NCI-H82 (cell line): ENCODE results near the gene CDH5.
A peak's percentile ranks its signal among the peaks of the same experiment; 100 is the strongest.
"Not testable (repeated sequence)": the region's sequence is repeated elsewhere in the genome, so short reads cannot be mapped to it uniquely, and the experiment has no call there.

Experiments used
- DNase-seq: peaks from one replicate; lab custom pipeline; 2025; lab: John Stamatoyannopoulos, UW

CDH5 gene, protein sequence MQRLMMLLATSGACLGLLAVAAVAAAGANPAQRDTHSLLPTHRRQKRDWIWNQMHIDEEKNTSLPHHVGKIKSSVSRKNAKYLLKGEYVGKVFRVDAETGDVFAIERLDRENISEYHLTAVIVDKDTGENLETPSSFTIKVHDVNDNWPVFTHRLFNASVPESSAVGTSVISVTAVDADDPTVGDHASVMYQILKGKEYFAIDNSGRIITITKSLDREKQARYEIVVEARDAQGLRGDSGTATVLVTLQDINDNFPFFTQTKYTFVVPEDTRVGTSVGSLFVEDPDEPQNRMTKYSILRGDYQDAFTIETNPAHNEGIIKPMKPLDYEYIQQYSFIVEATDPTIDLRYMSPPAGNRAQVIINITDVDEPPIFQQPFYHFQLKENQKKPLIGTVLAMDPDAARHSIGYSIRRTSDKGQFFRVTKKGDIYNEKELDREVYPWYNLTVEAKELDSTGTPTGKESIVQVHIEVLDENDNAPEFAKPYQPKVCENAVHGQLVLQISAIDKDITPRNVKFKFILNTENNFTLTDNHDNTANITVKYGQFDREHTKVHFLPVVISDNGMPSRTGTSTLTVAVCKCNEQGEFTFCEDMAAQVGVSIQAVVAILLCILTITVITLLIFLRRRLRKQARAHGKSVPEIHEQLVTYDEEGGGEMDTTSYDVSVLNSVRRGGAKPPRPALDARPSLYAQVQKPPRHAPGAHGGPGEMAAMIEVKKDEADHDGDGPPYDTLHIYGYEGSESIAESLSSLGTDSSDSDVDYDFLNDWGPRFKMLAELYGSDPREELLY

DNA sequence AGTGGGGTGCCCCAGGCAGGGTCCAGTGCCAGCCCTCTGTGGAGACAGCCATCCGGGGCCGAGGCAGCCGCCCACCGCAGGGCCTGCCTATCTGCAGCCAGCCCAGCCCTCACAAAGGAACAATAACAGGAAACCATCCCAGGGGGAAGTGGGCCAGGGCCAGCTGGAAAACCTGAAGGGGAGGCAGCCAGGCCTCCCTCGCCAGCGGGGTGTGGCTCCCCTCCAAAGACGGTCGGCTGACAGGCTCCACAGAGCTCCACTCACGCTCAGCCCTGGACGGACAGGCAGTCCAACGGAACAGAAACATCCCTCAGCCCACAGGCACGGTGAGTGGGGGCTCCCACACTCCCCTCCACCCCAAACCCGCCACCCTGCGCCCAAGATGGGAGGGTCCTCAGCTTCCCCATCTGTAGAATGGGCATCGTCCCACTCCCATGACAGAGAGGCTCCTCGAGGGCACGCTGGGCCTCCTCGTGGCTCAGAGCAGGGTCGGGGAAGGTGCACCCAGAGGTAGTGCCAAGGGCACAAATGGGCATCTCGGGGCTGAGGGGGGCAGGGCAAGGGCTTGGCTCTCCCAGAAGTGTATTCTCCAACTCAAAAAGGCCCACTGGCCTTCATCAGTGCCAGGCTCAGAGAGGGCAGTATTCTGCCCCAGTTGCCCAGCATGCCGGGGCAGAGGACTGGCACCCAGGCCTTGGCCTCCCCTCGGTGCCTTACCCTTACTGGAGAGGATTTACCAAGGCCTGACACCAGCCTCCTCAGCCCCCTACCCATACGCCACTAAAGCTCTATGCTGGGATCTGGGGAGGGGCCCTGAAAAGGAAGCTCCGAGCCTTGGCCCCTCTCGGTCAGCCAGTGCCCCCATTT lies at the start of gene CDH5:
TSS of gene CDH5 (plus strand) at position 259 of the 867 bp plus-strand sequence. CDS start 12,647 bp downstream, outside the sequence.
- no peak for DNase-seq

DNA sequence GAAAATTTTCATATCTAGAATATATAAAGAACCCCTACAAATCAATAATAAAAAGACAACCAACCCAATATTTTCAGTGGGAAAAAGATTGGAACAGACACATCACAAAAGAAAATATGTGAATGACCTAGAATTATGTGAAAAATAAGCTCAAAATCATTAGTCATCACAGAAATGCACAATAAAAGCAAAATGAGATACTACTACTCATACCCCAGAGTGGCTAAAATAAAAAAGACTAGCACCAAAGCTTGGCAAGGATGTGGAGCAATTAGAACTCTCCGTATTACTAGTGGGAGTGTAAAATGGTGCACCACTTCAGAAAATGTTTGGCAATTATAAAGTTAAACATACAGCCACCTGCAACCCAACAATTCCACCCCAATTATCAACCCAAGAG lies 48.0 kb upstream of the CDH5 start:
- no peak for DNase-seq

DNA sequence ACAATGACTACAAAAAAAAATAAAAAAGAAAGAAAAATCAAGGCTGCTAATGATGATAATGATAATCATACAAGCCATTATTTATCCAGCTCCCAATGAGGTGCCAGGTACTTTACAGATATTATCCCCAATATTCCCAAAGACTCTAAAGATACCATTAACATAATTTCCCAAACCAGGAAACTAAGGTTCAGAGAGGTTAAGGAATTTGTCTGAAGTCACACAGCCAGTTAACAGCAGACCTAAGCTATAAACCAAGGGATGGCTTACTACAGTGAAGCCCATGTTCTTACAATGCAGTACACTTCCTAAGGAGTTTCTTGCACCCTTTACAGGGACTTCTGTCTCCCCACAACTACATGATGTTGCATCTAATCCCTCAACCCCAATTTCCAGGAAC lies 45.7 kb upstream of the CDH5 start:
- DNase-seq = no peak

DNA sequence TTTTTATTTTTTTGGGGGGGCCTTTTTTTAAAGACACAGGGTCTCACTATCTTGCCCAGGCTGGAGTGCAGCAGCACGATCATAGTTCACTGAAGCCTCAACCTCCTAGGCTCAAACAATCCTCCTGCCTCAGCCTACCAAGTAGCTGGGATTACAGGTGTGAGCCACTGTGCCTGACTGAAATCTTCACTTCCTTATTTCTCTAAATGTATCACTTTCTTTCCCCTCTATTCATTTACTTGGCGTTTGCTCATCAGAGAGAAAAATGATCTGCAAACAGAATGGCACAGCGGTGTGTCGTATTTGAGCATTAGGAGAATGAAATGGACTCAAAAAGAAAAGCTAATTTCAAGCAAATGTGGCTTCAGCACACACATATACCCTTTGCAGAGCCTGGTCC lies 44.3 kb upstream of the CDH5 start:
- DNase-seq = no peak

DNA sequence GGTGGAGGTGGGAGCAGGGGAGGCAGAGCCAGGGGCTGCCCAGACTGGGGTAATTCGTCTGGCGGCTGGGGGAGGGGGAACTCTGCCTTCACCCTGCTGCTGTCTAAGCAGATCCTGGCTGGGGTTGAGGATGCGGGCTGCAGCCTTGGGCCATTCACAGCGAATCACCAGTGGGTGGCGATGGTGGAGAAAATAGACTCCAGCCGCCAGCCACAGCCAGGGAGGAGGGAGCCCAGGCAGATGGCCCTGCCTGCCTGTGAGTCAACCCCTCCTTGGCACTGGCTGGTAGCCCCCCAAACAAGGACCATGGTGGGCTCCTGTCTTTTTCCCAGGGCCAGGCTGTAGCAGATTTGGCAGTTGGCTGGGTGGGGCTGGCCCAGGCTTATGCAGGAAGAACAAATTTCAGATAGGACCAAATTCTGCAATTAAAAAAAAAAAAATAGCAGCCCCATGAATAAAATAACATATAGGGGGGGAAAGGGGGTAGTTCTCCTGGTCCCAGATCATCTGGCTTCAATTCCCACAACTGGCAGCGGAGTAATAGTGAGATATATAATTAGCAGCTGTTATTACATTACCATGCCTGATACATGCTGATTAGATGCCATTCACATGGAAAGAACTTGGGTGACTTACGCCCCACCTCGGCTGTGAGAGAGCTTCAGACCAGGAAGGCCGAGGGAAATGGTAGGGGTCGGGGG lies 41.5 kb upstream of the CDH5 start:
- DNase-seq = peak; percentile 67

DNA sequence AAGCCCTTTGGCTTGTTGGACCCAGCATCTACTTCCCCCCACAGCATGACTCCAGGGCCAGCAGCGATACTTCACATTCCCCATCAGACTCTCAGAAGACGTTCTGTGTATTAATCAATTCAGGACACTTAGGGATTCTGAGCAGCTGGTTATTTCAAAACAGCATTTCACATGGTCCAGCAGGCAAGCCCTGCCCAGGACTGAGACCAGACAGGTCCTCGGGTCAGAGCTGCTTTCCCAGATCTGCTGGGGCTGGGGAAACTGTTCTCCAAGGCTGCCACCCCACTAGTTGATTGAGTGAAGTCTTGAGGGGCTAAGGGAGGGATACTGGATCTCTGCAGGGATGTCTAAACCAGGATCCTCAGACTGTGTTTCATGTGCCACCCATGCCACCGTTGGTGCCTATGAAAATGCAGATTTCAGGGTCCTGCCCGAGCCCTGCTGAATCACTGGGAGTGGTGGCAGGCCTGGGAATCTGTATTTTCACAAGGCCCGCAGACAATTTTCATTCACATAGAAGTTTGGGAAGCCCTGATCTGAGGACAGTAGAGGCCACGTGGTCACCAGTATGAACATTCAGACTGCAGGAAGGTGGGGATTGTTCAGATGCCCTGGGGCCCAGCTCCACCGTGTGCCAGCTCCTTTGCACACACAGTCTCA lies 40.6 kb upstream of the CDH5 start:
- no peak for DNase-seq

DNA sequence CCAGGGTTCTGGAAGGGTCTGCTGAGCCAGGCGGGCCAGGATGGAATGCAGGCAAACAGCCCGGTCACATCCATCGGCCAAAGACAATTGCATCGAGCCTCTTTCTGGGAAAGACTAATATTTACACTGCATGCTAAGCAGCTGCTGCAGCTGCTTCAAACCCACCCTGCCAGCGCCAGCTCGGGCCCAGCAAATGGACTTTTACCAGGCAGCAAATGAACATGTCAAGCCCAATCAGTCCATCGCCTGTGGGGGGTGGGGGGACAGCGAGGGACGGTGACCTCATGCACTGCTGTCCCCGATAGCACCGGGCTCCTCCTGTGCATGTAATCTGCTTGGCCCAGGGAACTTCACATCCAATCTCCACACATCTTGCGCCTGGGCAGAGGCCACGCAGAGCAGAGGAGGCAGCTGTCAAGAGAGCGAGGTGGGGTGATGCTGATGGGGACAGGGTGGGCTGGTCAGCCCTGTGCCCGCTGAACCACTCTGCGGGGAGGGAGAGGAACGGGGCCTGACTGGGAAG lies 39.4 kb upstream of the CDH5 start:
- no peak for DNase-seq

DNA sequence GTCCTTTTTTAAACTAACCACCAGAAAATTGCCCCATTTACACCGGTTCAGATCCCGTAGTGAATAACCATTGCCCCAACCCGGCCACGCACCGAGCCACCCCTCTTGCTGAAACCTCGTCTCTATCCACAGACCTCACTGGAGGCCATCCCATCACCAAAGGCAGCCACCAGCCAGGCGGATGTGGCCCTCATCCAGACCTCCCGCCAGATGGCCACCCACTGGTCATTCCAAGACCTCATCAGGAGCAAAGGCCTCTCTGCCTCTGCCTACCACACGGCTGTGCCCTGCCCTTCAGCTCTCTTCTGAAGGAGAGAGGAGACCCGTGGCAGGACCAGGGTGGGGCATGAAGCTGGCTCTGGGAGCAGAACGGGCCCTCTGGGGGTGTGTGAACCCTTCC lies 38.2 kb upstream of the CDH5 start:
- DNase-seq = no peak

DNA sequence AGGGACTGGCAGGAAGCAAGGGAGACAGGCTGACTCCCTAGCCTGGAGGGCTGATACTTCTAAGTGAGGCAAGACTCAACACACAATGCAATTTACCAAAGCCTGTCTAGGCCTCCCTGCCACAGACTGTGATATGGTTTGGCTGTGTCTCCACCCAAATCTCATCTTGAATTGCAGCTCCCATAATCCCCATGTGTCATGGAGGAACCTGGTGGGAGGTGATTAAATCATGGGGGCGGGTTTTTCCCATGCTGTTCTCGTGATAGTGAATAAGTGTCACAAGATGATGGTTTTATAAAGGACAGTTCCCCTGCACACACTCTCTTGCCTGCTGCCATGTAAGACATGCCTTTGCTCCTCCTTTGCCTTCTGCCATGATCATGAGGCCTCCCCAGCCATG lies 35.0 kb upstream of the CDH5 start:
- DNase-seq = not testable (repeated sequence)

DNA sequence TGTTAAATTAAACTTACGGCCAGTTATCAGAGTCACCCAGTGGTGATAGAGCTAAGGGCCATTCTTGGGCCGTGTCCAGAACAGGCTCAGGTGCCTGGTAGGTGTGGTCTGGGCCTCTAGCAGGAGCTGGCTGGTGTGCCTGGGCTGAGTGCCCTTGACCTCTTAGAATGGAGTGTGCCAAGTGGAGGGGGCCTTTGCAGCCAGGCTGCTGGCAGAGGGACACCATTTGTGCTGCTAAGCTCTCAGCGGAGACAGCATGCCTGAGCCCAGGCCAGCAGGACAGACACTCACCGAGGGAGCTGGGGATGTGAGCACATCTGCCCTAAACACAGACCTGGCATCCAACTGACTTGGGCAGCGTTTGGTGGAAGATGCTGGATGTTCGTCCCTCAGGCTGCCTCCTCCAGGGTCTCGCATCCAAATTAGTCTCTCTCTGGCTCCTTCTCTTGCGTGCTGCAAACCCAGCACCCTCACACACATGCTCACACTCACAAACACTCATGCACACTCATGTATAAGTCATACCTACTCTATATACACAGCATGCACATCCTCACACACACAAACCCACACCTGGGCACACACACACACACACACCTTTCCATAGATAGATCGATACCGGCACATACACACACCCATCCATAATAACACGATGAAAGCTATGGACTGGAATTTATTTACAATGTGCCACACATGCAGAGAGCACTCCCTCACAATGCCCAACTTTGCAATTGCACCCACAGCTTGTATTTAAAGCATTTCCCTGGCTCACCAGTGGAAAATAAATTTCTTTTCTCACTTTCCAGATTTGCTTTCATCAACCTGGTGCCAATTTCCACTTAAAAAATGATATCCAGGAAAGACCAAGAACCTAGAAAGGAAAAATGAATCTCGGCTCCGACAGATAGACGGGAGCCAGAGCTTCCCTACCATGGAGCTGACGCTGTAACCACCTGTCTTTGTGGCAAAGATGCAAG lies 33.6 kb upstream of the CDH5 start:
- no peak for DNase-seq

DNA sequence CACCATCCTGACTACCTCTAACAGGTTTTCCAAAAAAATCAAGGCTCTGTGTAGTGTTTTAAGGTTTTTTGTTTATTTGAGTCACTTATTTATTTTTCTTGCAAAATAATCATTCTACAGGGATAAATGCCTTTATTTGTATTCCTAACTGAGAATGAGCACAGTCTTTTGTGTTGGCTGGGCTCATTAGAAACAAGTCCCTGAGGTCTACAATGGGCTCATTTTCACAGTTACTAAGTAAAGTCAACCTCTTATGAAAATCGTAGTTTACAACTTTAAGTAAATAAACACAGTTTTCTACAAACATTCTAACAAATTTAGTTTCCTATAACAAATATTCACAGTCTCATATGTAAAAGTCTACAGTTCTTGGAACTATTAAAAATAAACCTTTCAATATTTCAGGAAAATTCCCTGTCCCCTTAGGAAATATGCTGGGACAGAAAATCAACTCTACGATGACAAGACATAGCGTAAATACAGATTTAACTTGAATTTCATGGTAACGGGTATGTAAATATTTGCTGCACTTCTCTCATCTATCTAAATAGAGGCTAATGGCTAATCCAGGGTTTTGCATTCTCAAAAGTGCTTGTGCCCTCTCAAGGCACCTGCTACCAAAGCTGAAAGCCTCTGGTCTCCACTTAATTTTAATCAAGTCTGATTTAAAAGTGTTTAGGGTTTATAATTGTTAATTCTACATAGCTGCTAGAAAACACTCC lies 31.5 kb upstream of the CDH5 start:
- DNase-seq = no peak

DNA sequence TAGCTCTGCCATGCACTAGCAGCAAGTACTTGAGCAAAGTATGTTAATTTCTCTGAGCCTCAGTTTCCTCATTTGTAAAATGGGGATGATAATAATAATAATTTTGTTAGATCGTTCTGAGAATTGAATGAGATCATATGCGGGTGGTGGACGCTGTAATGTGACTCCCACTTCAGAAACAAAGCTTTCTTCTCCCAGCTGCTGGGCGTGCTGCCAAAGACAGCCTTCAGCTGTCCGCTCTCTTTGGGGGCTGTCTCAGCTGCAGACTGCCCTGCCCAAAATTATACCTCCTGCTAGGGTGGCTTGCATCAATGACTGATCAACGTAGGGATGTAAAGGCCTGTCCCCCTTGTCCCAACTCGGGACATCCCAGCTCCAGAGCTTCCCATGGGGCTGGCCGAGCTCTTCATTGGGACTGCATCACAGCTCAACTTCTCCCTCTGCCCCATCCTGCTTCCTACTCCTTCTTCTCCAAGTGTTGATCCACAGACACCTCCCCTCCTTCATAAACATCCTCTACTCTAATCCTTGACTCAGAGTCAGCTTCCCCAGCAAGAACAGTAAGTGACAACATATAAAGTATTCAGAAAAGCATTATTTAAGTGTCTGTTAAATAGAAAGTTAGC lies 30.7 kb upstream of the CDH5 start:
- peak; percentile 32 for DNase-seq

DNA sequence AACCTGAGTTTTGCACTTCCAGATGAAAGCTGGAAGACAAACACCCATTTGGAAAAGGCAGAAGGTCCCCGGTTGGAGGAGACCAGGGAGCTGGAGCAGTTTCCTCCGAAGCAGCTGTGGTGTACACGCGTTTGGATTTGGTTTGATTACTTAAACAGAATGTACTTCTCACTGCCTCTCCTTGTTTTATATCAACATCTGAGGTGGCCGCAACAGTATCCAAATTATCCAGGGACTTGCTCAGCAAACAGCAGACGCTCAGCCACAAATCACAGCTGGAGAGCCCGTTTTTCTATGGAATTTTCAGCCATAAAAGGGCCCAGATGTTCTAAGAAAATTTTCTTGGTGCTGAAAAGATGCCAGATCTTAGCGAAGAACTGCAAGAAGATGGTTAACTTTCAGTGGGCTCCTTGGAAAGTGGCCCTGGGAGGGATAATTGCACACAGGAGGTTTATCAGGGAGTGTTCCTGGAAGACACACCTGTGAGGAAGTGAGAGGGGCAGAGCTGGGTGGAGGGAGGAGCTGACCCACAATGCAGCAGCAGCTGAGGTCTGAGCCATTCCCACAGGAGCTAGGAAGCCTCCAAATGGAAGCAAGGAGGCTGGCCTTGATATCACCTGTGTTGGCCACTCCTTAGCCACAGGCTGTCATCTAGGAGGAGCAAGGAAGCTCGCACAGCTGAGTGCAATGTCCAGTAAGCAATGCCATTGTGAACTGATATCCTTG lies 28.9 kb upstream of the CDH5 start:
- no peak for DNase-seq

DNA sequence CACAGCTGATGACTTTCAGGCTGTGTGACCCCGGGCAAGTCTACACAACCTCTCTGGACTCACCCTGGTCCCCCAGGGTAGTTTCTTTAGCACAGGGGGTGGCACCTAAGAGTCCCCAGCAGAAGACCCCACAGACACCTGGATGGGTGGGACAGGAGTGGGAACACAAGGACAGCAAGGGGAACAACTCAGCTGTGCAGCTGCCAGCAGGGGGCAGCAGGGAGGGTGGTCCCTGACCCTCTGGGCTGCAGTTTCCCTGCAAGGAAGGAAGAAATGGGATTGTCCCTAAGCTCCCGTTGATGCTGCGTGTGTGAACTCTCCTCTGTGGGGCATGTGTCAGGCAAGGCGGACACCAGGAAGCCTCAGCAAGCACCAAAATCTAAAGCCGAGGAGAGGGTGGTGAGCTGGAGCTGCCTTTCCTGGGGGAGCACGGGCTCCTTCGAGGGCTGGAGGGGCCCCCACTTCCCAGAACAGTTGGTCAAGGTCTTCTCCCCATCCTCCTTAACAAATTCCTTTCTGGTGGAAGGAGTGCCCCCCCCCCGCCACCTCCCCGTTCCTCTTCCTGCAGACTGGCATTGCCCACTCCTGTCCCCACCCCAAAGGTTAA lies 24.1 kb upstream of the CDH5 start:
- DNase-seq = peak; percentile 71

DNA sequence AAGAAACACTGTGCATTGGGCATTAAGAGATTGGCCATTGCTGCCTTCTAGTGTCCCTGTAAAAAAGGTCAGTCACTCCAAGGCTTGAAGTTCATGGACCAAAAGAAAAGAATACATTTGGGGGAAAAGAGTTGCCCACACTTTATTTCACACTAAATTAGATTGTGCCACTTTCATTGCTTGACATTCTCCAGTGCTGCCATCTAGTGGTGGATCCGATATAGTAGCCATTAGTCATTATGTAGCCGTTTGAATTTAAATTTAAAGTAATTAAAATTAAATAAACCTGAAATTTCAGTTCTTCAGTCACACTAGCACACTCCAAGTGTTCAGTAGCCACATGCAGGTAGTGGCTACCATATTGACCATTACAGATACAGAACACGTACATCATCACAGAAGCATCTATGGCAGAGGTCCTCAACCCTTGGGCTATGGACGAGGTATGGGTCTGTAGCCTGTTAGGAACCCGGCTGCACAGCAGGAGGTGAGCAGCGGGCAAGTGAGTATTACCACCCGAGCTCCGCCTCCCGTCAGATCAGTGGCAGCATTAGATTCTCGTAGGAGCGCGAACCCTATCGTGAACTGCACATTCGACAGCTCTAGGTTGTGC lies 21.9 kb upstream of the CDH5 start:
- peak; percentile 47 for DNase-seq

DNA sequence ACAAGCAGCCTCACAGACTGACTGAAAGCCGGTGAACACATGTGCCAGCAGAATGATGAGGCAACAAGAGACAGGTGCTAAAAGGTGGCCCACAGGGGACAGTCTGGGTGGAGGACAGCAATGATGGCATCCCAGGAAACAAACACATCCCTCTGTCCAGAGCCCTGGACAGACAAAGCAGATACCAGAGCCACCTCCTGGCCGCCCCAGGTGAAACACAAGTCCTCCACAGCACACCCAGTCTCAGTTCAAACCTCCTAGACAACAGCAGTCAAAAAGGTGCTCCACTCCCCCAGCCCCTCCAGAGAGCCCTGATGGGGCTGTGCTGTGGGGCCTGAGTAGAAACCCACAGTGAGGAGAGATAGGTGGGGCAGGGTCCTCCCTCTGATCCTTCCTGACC lies 20.3 kb upstream of the CDH5 start:
- no peak for DNase-seq

DNA sequence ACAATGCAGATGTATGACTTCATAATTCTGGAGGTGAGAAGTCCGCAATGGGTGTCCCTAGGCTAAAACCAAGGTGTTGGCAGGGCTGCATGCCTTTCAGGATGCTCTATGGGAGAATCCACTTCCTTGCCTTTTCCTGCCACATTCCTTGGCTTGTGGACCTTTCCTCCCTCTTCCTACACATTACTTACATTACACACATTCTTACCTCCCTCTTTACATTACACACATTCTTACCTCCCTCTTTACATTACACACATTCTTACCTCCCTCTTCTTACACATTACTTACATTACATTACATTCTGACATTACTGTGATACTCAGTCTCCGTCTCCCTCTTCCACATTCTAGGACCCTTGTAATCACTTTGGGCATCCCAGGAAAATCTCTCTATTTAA lies 14.2 kb upstream of the CDH5 start:
- DNase-seq = no peak
